ENCODE data around the gene UGT1A5.

The UGT1A5 gene

DNA sequence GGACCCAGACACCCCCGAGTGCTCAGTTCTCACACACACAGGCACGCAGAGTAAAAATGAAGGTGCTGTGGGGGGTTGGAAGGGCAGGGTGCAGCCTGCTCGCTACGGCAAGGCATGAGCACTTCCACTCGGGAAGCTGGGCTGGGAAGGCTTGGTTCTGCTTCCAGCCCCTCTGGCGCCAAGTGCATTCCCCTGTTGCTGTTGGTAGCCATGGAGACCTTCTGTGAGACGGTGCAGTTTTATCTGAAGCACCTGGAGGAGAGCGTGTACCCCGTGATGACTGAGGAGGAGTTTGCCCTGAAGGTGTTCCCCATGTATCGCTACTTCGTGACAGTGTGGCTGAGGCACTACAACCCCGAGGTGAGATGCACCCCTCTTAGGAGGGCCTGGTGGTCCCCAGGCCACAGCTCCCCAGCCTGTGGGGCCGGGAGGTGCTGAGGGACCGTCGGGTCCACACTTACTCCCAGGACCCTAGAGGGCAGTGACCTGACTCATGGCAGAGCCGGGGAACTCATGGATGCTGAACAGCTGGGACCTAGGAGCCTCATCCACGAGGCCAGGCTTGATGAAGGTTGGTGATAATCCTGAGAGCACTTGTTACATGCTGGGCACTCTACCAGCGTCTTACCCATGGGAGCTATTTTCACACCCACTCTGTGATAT lies 80.9 kb downstream of the UGT1A5 start:
- no peaks in the 10 kb centered on the region for H3K9me3 ChIP-seq (ENCODE audit: control insufficient read depth, insufficient read depth, low read depth, low read length)
- H3K4me3 ChIP-seq (ENCODE audit: low read depth, low read length), result no peak overlapping the region
- CTCF ChIA-PET, result interaction anchor here (1.0 kb wide), 1 partner anchor 64 kb away, joined by 3 read pairs; no protein-coding TSS in a partner anchor
- no peak overlapping the region for H3K27ac ChIP-seq (ENCODE audit: extremely low read depth, low read depth, low read length)
- no peaks in the 10 kb centered on the region for H3K36me3 ChIP-seq (ENCODE audit: control insufficient read depth in 2 of 2, insufficient read depth in 1 of 2, low read length in 2 of 2)
- POLR2A ChIA-PET, result no interaction called here
- no peak for TF ChIP-seq ZNF132 (tag by site-specific recombination; IDR thresholded peaks at IDR 0.05; ENCODE audit: borderline replicate concordance)
- TF ChIP-seq ZBTB1 (tag by site-specific recombination; IDR thresholded peaks at IDR 0.05), result no peak
- no peak for TF ChIP-seq ZNF585B (tag by site-specific recombination; IDR thresholded peaks at IDR 0.05)
- no peak for TF ChIP-seq ZFP37 (tag by site-specific recombination; IDR thresholded peaks at IDR 0.05)
- TF ChIP-seq TRIM28 (IDR thresholded peaks at IDR 0.05; ENCODE audit: borderline replicate concordance, low read length), result no peak
- no peak for TF ChIP-seq SCRT1 (tag by site-specific recombination; IDR thresholded peaks at IDR 0.05; ENCODE audit: borderline replicate concordance)
- no peak for TF ChIP-seq ZNF140 (tag by site-specific recombination; IDR thresholded peaks at IDR 0.05)
- no peak for TF ChIP-seq SCRT2 (tag by site-specific recombination; IDR thresholded peaks at IDR 0.05)
- no peak for TF ChIP-seq ZNF658 (tag by site-specific recombination; IDR thresholded peaks at IDR 0.05)
- no peak for TF ChIP-seq ZNF692 (tag by site-specific recombination; IDR thresholded peaks at IDR 0.05)
- no peak for TF ChIP-seq ZBTB10 (tag by site-specific recombination; IDR thresholded peaks at IDR 0.05)
- TF ChIP-seq ZNF404 (tag by site-specific recombination; IDR thresholded peaks at IDR 0.05), result no peak
- no peak for TF ChIP-seq SP2 (tag by site-specific recombination; IDR thresholded peaks at IDR 0.05)
- TF ChIP-seq ZNF202 (tag by site-specific recombination; IDR thresholded peaks at IDR 0.05; ENCODE audit: borderline replicate concordance), result no peak
- TF ChIP-seq, protein P1, sequence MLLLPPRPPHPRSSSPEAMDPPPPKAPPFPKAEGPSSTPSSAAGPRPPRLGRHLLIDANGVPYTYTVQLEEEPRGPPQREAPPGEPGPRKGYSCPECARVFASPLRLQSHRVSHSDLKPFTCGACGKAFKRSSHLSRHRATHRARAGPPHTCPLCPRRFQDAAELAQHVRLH (tag by site-specific recombination; IDR thresholded peaks at IDR 0.05), result no peak
- no peaks in the 10 kb centered on the region for H3K4me1 ChIP-seq (ENCODE audit: control insufficient read depth, insufficient read depth, low read length)

GRCh38 chr2:233794128-233794658 lies 81.5 kb downstream of the UGT1A5 start:
- Histone ChIP-seq H3K9me3 (ENCODE audit: control insufficient read depth, insufficient read depth, low read depth, low read length) (no peaks in the 10 kb centered on the region), H3K36me3 (ENCODE audit: control insufficient read depth in 2 of 2, insufficient read depth in 1 of 2, low read length in 2 of 2) (no peaks in the 10 kb centered on the region), H3K27ac (ENCODE audit: extremely low read depth, low read depth, low read length) (no peak overlapping the region), H3K4me3 (ENCODE audit: low read depth, low read length) (no peak overlapping the region), H3K4me1 (ENCODE audit: control insufficient read depth, insufficient read depth, low read length) (no peaks in the 10 kb centered on the region)
- TF ChIP-seq, protein P2, sequence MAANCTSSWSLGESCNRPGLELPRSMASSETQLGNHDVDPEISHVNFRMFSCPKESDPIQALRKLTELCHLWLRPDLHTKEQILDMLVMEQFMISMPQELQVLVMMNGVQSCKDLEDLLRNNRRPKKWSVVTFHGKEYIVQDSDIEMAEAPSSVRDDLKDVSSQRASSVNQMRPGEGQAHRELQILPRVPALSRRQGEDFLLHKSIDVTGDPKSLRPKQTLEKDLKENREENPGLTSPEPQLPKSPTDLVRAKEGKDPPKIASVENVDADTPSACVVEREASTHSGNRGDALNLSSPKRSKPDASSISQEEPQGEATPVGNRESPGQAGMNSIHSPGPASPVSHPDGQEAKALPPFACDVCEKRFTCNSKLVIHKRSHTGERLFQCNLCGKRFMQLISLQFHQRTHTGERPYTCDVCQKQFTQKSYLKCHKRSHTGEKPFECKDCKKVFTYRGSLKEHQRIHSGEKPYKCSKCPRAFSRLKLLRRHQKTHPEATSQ (tag by site-specific recombination; IDR thresholded peaks at IDR 0.05), result no peak
- TF ChIP-seq ZNF175 (tag by site-specific recombination; IDR thresholded peaks at IDR 0.05), result no peak
- no peak for TF ChIP-seq ZNF157 (tag by site-specific recombination; IDR thresholded peaks at IDR 0.05)
- TF ChIP-seq ZNF654 (tag by site-specific recombination; IDR thresholded peaks at IDR 0.05; ENCODE audit: low read depth), result no peak
- POLR2A ChIA-PET, result no interaction called here
- CTCF ChIA-PET, result no interaction called here

All from HEK293 (cell line).